ENCODE results near the gene EYS.

Gene EYS

GRCh38 chr6:64703922-64704321 lies 1003.1 kb downstream of the EYS start:
- DNase-seq: no peak

- no peak for DNase-seq
Observed at GRCh38 chr6:64696053-64696452, 1011.0 kb downstream of the EYS start.

- DNase-seq: no peak
Observed at GRCh38 chr6:64694356-64694755, 1012.7 kb downstream of the EYS start.

GRCh38 chr6:64691064-64691463 lies 1016.0 kb downstream of the EYS start:
- no peak for DNase-seq

GRCh38 chr6:64685401-64685800 lies 1021.6 kb downstream of the EYS start:
- no peak for DNase-seq

GRCh38 chr6:64683682-64684081 lies 1023.3 kb downstream of the EYS start:
- no peak for DNase-seq

GRCh38 chr6:64681416-64682160 lies 1025.4 kb downstream of the EYS start:
- no peak for DNase-seq

- no peak for DNase-seq
Observed at GRCh38 chr6:64680446-64680845, 1026.6 kb downstream of the EYS start.

- DNase-seq: no peak
Observed at GRCh38 chr6:64679416-64679815, 1027.6 kb downstream of the EYS start.

- DNase-seq: no peak
Observed at GRCh38 chr6:64672651-64673050, 1034.4 kb downstream of the EYS start.

- DNase-seq: no peak
Observed at GRCh38 chr6:64672131-64672530, 1034.9 kb downstream of the EYS start.

GRCh38 chr6:64665137-64665536 lies 1041.9 kb downstream of the EYS start:
- no peak for DNase-seq

GRCh38 chr6:64664480-64664879 lies 1042.5 kb downstream of the EYS start:
- no peak for DNase-seq

- no peak for DNase-seq
Observed at GRCh38 chr6:64644024-64644423, 1063.0 kb downstream of the EYS start.

- DNase-seq: no peak
Observed at GRCh38 chr6:64630901-64631300, 1076.1 kb downstream of the EYS start.

- DNase-seq: no peak
Observed at GRCh38 chr6:64622944-64623343, 1084.1 kb downstream of the EYS start.

GRCh38 chr6:64602993-64603392 lies 1104.0 kb downstream of the EYS start:
- no peak for DNase-seq

GRCh38 chr6:64591676-64592036 lies 1115.4 kb downstream of the EYS start:
- no peak for DNase-seq

- DNase-seq: no peak
Observed at GRCh38 chr6:64590965-64591675, 1115.9 kb downstream of the EYS start.

GRCh38 chr6:64589961-64590360 lies 1117.1 kb downstream of the EYS start:
- no peak for DNase-seq

- DNase-seq: no peak
Observed at GRCh38 chr6:64580346-64580745, 1126.7 kb downstream of the EYS start.

- DNase-seq: no peak
Observed at GRCh38 chr6:64553249-64553786, 1153.7 kb downstream of the EYS start.

- DNase-seq: no peak
Observed at GRCh38 chr6:64547594-64548268, 1159.3 kb downstream of the EYS start.

GRCh38 chr6:64539917-64540316 lies 1167.1 kb downstream of the EYS start:
- DNase-seq: no peak
